ENCODE measurements around the gene TIMP2. TPM values are rescaled to one million over a fixed set of nuclear protein-coding genes. Genes with fewer than 3 reads are reported as not detected.

TIMP2 gene
- total and polyA plus RNA-seq, 2 of the 8 experiments (the other 6 are each of a cell fraction or from before 2014, with no cell fraction given) = 18.2 to 43.3 TPM

- Histone ChIP-seq H3K23me2 (ENCODE audit: low read depth, low read length) (peaks cover 3% of the 10 kb centered on the region; the same call in 1 of the 2 replicates), H3K27me3 (replicated peaks in 1 of 4; ENCODE audit: control insufficient read depth in 3 of 4, extremely low read depth in 1 of 4, insufficient read depth in 3 of 4, low read length in 3 of 4) (no peaks in the 10 kb centered on the region), H2BK5ac (ENCODE audit: low read depth, low read length) (no peak overlapping the region), H4K91ac (replicated peaks; ENCODE audit: insufficient read length, low read length) (no peak overlapping the region), H3K56ac (replicated peaks; ENCODE audit: insufficient read length, low read depth, low read length) (no peak overlapping the region), H3K18ac (ENCODE audit: extremely low read depth, low read length) (no peak overlapping the region), H3K4me1 (replicated peaks in 1 of 4; ENCODE audit: control insufficient read depth in 3 of 4, insufficient read depth in 4 of 4, low read length in 3 of 4) (peaks cover 4 to 20% (median 14%) of the 10 kb centered on the region in 4 experiments), H2AFZ (ENCODE audit: low read length) (no peak overlapping the region), H4K20me1 (replicated peaks in 1 of 2; ENCODE audit: control insufficient read depth in 1 of 2, insufficient read depth in 2 of 2, low read length in 2 of 2) (peaks cover 5 to 33% of the 10 kb centered on the region in 2 experiments), H3K36me3 (ENCODE audit: control insufficient read depth in 2 of 4, insufficient read depth in 4 of 4, low read length in 3 of 4) (peaks cover 0 to 3% (median 0%) of the 10 kb centered on the region in 4 experiments; a peak in 1 of 8 replicates), H3K79me1 (ENCODE audit: low read depth, low read length) (peaks cover 17% of the 10 kb centered on the region), H3K14ac (ENCODE audit: insufficient read length) (no peak overlapping the region), H4K5ac (ENCODE audit: insufficient read length, low read depth, low read length) (no peak overlapping the region), H3K9me3 (ENCODE audit: insufficient read depth in 2 of 2, low read depth in 1 of 2, low read length in 1 of 2) (no peaks in the 10 kb centered on the region), H3K4ac (replicated peaks; ENCODE audit: insufficient read length, low read depth, low read length) (no peak overlapping the region), H2BK20ac (ENCODE audit: low read length) (no peak overlapping the region), H2BK15ac (ENCODE audit: low read length) (no peak overlapping the region), H3K4me3 (ENCODE audit: extremely low read depth in 1 of 4, insufficient read depth in 2 of 4, low read depth in 3 of 4, low read length in 4 of 4) (no peak overlapping the region), H3K27ac (ENCODE audit: low read depth, low read length) (no peak overlapping the region), H3K23ac (ENCODE audit: insufficient read length) (no peak overlapping the region), H2BK12ac (ENCODE audit: low read depth, low read length) (no peak overlapping the region), H3K79me2 (ENCODE audit: control insufficient read depth in 1 of 2, insufficient read depth in 2 of 2, low read length in 2 of 2) (peaks cover 0 to 65% of the 10 kb centered on the region in 2 experiments; a peak in 2 of 4 replicates), H3K4me2 (ENCODE audit: insufficient read depth in 1 of 2, low read depth in 2 of 2, low read length in 2 of 2) (no peak overlapping the region), H2BK120ac (replicated peaks; ENCODE audit: low read depth, low read length) (no peak overlapping the region), H2AK5ac (ENCODE audit: low read depth, low read length) (no peak overlapping the region), H3K9ac (replicated peaks in 1 of 4; ENCODE audit: extremely low read depth in 1 of 4, low read depth in 3 of 4, low read length in 3 of 4) (no peak overlapping the region), H4K8ac (ENCODE audit: extremely low read depth, insufficient read depth, low read length) (no peak overlapping the region)
- no peak for DNase-seq (ENCODE audit: low read depth in 1 of 2, low spot score in 2 of 2)
- ChIA-PET CTCF (ENCODE audit: partially characterized antibody) (interaction anchor here (1.0 to 1.9 kb wide), 2 partner anchors 15 to 19 kb away, joined by 4 to 5 read pairs; partner anchors contain the start of gene CEP295NL), POLR2A (ENCODE audit: partially characterized antibody) (interaction anchor here (1.3 to 1.7 kb wide), 3 partner anchors 19 to 83 kb away, joined by 3 to 4 read pairs (median 3); no protein-coding TSS in a partner anchor)
- FAIRE-seq = no peak
- TF ChIP-seq RXRA (IDR thresholded peaks at IDR 0.05; ENCODE audit: insufficient read depth, low read depth, low read length) = no peak
- WGBS, 2 experiments (ENCODE audit: extremely low coverage in 1 of 2, insufficient coverage in 1 of 2, insufficient read length in 1 of 2, insufficient replicate concordance in 2 of 2, low coverage in 1 of 2, low lambda C conversion rate in 2 of 2, missing lambda C conversion rate in 1 of 2) = 88% methylated on average over 13 of the region's 14 CpGs; no CpG with 5 or more reads in 1 of the 2 experiments
These were observed 6.2 kb downstream of the TIMP2 start for GRCh38 chr17:78918979-78919378.

All from H1 (cell line).